K562 (cell line): ENCODE results near the gene DDIT3. TPM values are rescaled to one million over a fixed set of nuclear protein-coding genes. Genes with fewer than 3 reads are reported as not detected.

ENCODE experiments used
- ETS2 ChIP-seq: IDR thresholded peaks from 2 replicates; pipeline ENCODE4 v1.6.1; 2016; ENCODE audit warnings: borderline replicate concordance, missing genetic modification characterization, mild to moderate bottlenecking, moderate library complexity, missing compliant biosample characterization; ENCODE audit not compliant: poor library complexity, severe bottlenecking
- HDAC8 ChIP-seq: fragments of 450-650 bp; IDR thresholded peaks from 2 replicates; pipeline ENCODE4 v1.6.1; 2016; ENCODE audit warnings: mild to moderate bottlenecking, missing genetic modification characterization, moderate library complexity, missing compliant biosample characterization
- MTA1 ChIP-seq: fragments of 450-650 bp; IDR thresholded peaks from 2 replicates; pipeline ENCODE4 v1.6.1; 2017; ENCODE audit warnings: borderline replicate concordance
- PHTF2 ChIP-seq: fragments of 250-450 bp; sonication (Bioruptor Pico); IDR thresholded peaks from 2 replicates; pipeline ENCODE4 v1.5.0; 2021; ENCODE audit warnings: mild to moderate bottlenecking
- POLR2B ChIP-seq: fragments of 450-650 bp; IDR thresholded peaks from 2 replicates; pipeline ENCODE4 v1.6.1; 2018; ENCODE audit warnings: low read depth; ENCODE audit not compliant: partially characterized antibody
- SPI1 ChIP-seq: IDR thresholded peaks from 2 replicates; pipeline ENCODE4 v1.6.1; 2011; ENCODE audit warnings: low read depth, low read length, control low read depth, borderline replicate concordance
- SUPT5H ChIP-seq: fragments of 450-650 bp; IDR thresholded peaks from 2 replicates; pipeline ENCODE4 v1.6.1; 2016
- TBL1XR1 ChIP-seq, 2 experiments: IDR thresholded peaks; 2 replicates each; pipeline ENCODE4 v1.6.1; 2012; ENCODE audit warnings: improper control_type of control experiment in 2 of 2, low read length in 2 of 2, mild to moderate bottlenecking in 1 of 2
- ZFP30 ChIP-seq: fragments of 250-450 bp; sonication (Bioruptor Pico); IDR thresholded peaks from 2 replicates; pipeline ENCODE4 v1.8.0; 2022; ENCODE audit warnings: moderate library complexity, mild to moderate bottlenecking, inconsistent platforms, borderline replicate concordance
- ZFP36 ChIP-seq: fragments of 150-350 bp; IDR thresholded peaks from 2 replicates; pipeline ENCODE4 v1.6.1; 2018; ENCODE audit warnings: low read length, low read depth; ENCODE audit not compliant: partially characterized antibody
- ZNF717 ChIP-seq: fragments of 250-450 bp; sonication (Bioruptor Pico); IDR thresholded peaks from 2 replicates; pipeline ENCODE4 v1.5.0; 2021
- polyA plus RNA-seq, 8 experiments: library from polyadenylated mRNA; depleted of rRNA in 4 of 8; stranded (reverse) in 5 of 8; unstranded in 3 of 8; fragments of >200 nt; fragmentation: Nextera tagmentation in 2 of 8; fragmentation: Illumina TruSeq in 1 of 8; extraction: Ambion mirVana in 2 of 8; extraction: Trizol in 1 of 8; gene quantifications; 2 replicates each; pipeline versions ENCODE4 v1.2.1 to v1.2.3, GENCODE V29; 2011 to 2014; ENCODE audit warnings: inconsistent platforms in 1 of 8, missing spikeins in 1 of 8
- total RNA-seq, 7 experiments: library from RNA; depleted of rRNA in 6 of 7; stranded (reverse); fragments of >200 nt in 6 of 7; fragmentation: Illumina TruSeq in 2 of 7; extraction: Trizol in 2 of 7; gene quantifications; 2 replicates each; pipeline versions ENCODE4 v1.2.1 to v1.2.3, GENCODE V29; 2011 to 2021; ENCODE audit warnings: low replicate concordance in 1 of 7
- TF ChIP-seq, protein P1 (sequence below): fragments of 450-650 bp; formaldehyde crosslinking; IDR thresholded peaks from 2 replicates; pipeline ENCODE4 v1.4.0; 2020; ENCODE audit warnings: mild to moderate bottlenecking, moderate library complexity
- TF ChIP-seq, protein P2 (sequence below): sonication (generic); formaldehyde crosslinking; IDR thresholded peaks from 2 replicates; pipeline ENCODE4 v1.8.0; 2022; ENCODE audit warnings: mild to moderate bottlenecking, missing genetic modification reagents
- TF ChIP-seq, protein P3 (sequence below), 2 experiments: fragments of 450-650 bp in 1 of 2; sonication (generic) in 1 of 2; formaldehyde crosslinking; conservative IDR thresholded peaks; 2 replicates each; pipeline versions ENCODE4 v1.4.0 to v1.8.1; 2020 to 2022; ENCODE audit warnings: mild to moderate bottlenecking in 1 of 2, missing genetic modification reagents in 1 of 2
- TF ChIP-seq, protein P4 (sequence below), 2 experiments: fragments of 450-650 bp; IDR thresholded peaks; 2 replicates each; pipeline ENCODE4 v1.6.1; 2018; ENCODE audit warnings: mild to moderate bottlenecking in 2 of 2, low read depth in 1 of 2; ENCODE audit not compliant: partially characterized antibody in 2 of 2

The DDIT3 gene
- total and polyA plus RNA-seq, 9 of the 15 experiments (the other 6 are each of a cell fraction or from before 2014, with no cell fraction given), result 59.1 to 272 (median 89.9) TPM

DNA sequence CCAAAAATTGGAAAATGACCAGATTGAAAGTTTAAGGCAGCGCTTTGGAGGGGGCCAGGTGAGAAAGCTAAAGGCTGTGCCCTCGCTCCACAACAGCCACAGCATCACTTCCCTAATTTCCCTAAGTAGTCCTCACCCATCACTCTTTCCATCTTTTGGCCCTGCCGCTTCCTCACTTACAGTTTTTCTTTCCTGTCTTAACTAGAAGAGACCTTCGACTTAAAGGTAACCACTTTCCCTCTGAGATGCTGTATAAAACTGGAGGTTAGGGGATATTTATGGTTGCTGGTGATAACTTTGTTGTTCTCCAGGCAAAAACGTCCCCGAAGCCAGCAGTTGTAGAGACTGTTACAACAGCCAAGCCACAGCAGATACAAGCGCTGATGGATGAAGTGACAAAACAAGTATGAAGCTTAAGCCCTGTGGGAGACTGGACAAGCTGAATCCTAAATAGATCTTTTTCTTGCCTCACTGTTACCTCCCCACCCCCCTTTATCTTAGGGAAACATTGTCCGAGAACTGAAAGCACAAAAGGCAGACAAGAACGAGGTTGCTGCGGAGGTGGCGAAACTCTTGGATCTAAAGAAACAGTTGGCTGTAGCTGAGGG lies 4.3 kb downstream of the DDIT3 start (continued):
- peak; percentile 22; the same call in 1 of the 2 replicates for TF ChIP-seq PHTF2 (CRISPR knock-in tag)
- TF ChIP-seq MTA1, result peak; percentile 24; the same call in 1 of the 2 replicates
- peak in 1 of 2 experiments; percentile 38; a peak in 1 of 4 replicates for TF ChIP-seq TBL1XR1 (IDR thresholded peaks at IDR 0.05; ENCODE audit: low read length in 2 of 2)
- peak; percentile 87 for TF ChIP-seq SUPT5H
- TF ChIP-seq, protein P1, sequence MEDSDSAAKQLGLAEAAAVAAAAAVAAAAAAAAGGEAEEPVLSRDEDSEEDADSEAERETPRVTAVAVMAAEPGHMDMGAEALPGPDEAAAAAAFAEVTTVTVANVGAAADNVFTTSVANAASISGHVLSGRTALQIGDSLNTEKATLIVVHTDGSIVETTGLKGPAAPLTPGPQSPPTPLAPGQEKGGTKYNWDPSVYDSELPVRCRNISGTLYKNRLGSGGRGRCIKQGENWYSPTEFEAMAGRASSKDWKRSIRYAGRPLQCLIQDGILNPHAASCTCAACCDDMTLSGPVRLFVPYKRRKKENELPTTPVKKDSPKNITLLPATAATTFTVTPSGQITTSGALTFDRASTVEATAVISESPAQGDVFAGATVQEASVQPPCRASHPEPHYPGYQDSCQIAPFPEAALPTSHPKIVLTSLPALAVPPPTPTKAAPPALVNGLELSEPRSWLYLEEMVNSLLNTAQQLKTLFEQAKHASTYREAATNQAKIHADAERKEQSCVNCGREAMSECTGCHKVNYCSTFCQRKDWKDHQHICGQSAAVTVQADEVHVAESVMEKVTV (CRISPR knock-in tag), result peak; percentile 50
- TF ChIP-seq ZNF717 (CRISPR knock-in tag), result 0 out of 2 replicates have a peak, but pooled peaks have one; percentile 11
- TF ChIP-seq, protein P2, sequence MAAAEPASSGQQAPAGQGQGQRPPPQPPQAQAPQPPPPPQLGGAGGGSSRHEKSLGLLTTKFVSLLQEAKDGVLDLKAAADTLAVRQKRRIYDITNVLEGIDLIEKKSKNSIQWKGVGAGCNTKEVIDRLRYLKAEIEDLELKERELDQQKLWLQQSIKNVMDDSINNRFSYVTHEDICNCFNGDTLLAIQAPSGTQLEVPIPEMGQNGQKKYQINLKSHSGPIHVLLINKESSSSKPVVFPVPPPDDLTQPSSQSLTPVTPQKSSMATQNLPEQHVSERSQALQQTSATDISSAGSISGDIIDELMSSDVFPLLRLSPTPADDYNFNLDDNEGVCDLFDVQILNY (CRISPR knock-in tag), result no peak
- TF ChIP-seq, protein P3, sequence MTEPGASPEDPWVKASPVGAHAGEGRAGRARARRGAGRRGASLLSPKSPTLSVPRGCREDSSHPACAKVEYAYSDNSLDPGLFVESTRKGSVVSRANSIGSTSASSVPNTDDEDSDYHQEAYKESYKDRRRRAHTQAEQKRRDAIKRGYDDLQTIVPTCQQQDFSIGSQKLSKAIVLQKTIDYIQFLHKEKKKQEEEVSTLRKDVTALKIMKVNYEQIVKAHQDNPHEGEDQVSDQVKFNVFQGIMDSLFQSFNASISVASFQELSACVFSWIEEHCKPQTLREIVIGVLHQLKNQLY (CRISPR knock-in tag; conservative IDR thresholded peaks at IDR 0.05), result 0 out of 4 replicates have a peak, but pooled peaks of 1 of the 2 experiments have one; percentile 48
- peak; percentile 19 for TF ChIP-seq ZFP36
- TF ChIP-seq, protein P4, sequence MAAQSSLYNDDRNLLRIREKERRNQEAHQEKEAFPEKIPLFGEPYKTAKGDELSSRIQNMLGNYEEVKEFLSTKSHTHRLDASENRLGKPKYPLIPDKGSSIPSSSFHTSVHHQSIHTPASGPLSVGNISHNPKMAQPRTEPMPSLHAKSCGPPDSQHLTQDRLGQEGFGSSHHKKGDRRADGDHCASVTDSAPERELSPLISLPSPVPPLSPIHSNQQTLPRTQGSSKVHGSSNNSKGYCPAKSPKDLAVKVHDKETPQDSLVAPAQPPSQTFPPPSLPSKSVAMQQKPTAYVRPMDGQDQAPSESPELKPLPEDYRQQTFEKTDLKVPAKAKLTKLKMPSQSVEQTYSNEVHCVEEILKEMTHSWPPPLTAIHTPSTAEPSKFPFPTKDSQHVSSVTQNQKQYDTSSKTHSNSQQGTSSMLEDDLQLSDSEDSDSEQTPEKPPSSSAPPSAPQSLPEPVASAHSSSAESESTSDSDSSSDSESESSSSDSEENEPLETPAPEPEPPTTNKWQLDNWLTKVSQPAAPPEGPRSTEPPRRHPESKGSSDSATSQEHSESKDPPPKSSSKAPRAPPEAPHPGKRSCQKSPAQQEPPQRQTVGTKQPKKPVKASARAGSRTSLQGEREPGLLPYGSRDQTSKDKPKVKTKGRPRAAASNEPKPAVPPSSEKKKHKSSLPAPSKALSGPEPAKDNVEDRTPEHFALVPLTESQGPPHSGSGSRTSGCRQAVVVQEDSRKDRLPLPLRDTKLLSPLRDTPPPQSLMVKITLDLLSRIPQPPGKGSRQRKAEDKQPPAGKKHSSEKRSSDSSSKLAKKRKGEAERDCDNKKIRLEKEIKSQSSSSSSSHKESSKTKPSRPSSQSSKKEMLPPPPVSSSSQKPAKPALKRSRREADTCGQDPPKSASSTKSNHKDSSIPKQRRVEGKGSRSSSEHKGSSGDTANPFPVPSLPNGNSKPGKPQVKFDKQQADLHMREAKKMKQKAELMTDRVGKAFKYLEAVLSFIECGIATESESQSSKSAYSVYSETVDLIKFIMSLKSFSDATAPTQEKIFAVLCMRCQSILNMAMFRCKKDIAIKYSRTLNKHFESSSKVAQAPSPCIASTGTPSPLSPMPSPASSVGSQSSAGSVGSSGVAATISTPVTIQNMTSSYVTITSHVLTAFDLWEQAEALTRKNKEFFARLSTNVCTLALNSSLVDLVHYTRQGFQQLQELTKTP (IDR thresholded peaks at IDR 0.05; ENCODE audit: low read depth in 1 of 2, partially characterized antibody in 2 of 2), result peak in 1 of 2 experiments; percentile 4
- no peak for TF ChIP-seq ETS2 (tag)
- TF ChIP-seq POLR2B, result peak; percentile 78
- TF ChIP-seq ZFP30 (CRISPR knock-in tag), result peak; percentile 77; the same call in 1 of the 2 replicates
- peak; percentile 80; the same call in 1 of the 2 replicates for TF ChIP-seq SPI1
- TF ChIP-seq HDAC8 (tag), result no peak
